HepG2 (cell line): ENCODE data around the gene MLNR. TPM values are rescaled to one million over a fixed set of nuclear protein-coding genes. Genes with fewer than 3 reads are reported as not detected.

Experiments
- ATAC-seq: fragments of 200-7000 bp; cut with Tn5 transposase; 3 replicates; pipeline ENCODE4 v1.9.1; 2020; ENCODE audit warnings: mild to moderate bottlenecking, moderate library complexity
- BruUV-seq: library from RNA; stranded (reverse); fragments of 400-500 nt; replicated peaks from 2 replicates; lab custom pipeline; 2021; lab: Mats Ljungman, UMichigan
- CTCF ChIA-PET: fragments of 300-600 bp; formaldehyde crosslinking; extraction: SDS; loops from one replicate; lab custom pipeline; 2021; ENCODE audit warnings: low total read pairs, inconsistent platforms, low intra/inter-chr PET ratio; lab: Yijun Ruan, JAX
- POLR2A ChIA-PET: fragments of 350-600 bp; sonication (Branson Sonifier 250); formaldehyde crosslinking; loops from one replicate; lab custom pipeline; 2020; ENCODE audit warnings: antibody characterized with exemption, inconsistent platforms; lab: Yijun Ruan, JAX
- DNase-seq: peaks from one replicate; pipeline ENCODE4 v3.0.0-alpha.2; 2015; ENCODE audit warnings: low spot score
- FAIRE-seq: peaks from 3 replicates; lab custom pipeline; 2011; peaks lifted over from hg19 to GRCh38; lab: Jason Lieb, UNC
- H2AFZ ChIP-seq: one replicate; pipeline ENCODE4 v1.6.1; 2011; ENCODE audit warnings: low read length, inconsistent platforms
- H3K27ac ChIP-seq: fragments of 300-600 bp; 3 replicates; pipeline ENCODE4 v1.8.0; 2011; ENCODE audit warnings: mixed run types, mild to moderate bottlenecking, mixed read lengths, low read length, inconsistent platforms; ENCODE audit not compliant: insufficient read depth; ENCODE audit errors: extremely low read length
- H3K27me3 ChIP-seq, 2 experiments: fragments of 200-600 bp in 1 of 2; 2 replicates in 1 of 2; 3 replicates in 1 of 2; pipeline versions ENCODE4 v1.6.0 to v1.8.0; 2011; ENCODE audit warnings: low read length in 2 of 2, mild to moderate bottlenecking in 2 of 2, moderate library complexity in 2 of 2, inconsistent platforms in 1 of 2; ENCODE audit not compliant: insufficient read depth in 2 of 2, control insufficient read depth in 1 of 2
- H3K36me3 ChIP-seq, 2 experiments: fragments of 200-600 bp in 1 of 2; replicated peaks in 1 of 2; 2 replicates in 1 of 2; 3 replicates in 1 of 2; pipeline versions ENCODE4 v1.5.1 to v1.8.0; 2011; ENCODE audit warnings: low read length in 2 of 2, inconsistent platforms in 1 of 2; ENCODE audit not compliant: insufficient read depth in 2 of 2, control insufficient read depth in 1 of 2
- H3K4me1 ChIP-seq: 2 replicates; pipeline ENCODE4 v1.5.1; 2012; ENCODE audit warnings: low read length, inconsistent platforms; ENCODE audit not compliant: insufficient read depth
- H3K4me2 ChIP-seq: 2 replicates; pipeline ENCODE4 v1.6.0; 2011; ENCODE audit warnings: low read depth, low read length, inconsistent platforms
- H3K4me3 ChIP-seq, 3 experiments: fragments of 200-600 bp in 1 of 3; sonication (generic), shearing (Covaris generic) in 1 of 3; replicated peaks in 1 of 3; 2 replicates each; pipeline ENCODE4 v1.5.1; 2011 to 2016; ENCODE audit warnings: low read length in 3 of 3, inconsistent platforms in 2 of 3, low read depth in 2 of 3, mild to moderate bottlenecking in 2 of 3, control low read depth in 1 of 3, mixed read lengths in 1 of 3; ENCODE audit not compliant: insufficient read depth in 1 of 3
- H3K79me2 ChIP-seq: one replicate; pipeline ENCODE4 v1.6.1; 2011; ENCODE audit warnings: low read length, inconsistent platforms; ENCODE audit not compliant: insufficient read depth
- H3K9ac ChIP-seq: 2 replicates; pipeline ENCODE4 v1.6.0; 2011; ENCODE audit warnings: mild to moderate bottlenecking, low read depth, low read length, inconsistent platforms; ENCODE audit not compliant: insufficient read depth
- H3K9me3 ChIP-seq: 2 replicates; pipeline ENCODE4 v1.5.1; 2012; ENCODE audit warnings: mild to moderate bottlenecking, low read length
- H4K20me1 ChIP-seq: 2 replicates; pipeline ENCODE4 v1.6.0; 2011; ENCODE audit warnings: inconsistent platforms, mild to moderate bottlenecking, low read length, moderate library complexity; ENCODE audit not compliant: insufficient read depth
- CHD2 ChIP-seq: IDR thresholded peaks from 2 replicates; pipeline ENCODE4 v1.6.1; 2011; ENCODE audit warnings: low read depth, low read length, improper control_type of control experiment
- CREB1 ChIP-seq, 2 experiments: fragments of 450-650 bp in 1 of 2; IDR thresholded peaks; 2 replicates each; pipeline ENCODE4 v1.6.1; 2016 to 2017; ENCODE audit warnings: control low read depth in 1 of 2, mild to moderate bottlenecking in 1 of 2, missing compliant biosample characterization in 1 of 2, missing genetic modification characterization in 1 of 2
- FOXP4 ChIP-seq: sonication (generic); formaldehyde crosslinking; IDR thresholded peaks from 2 replicates; pipeline ENCODE4 v1.4.0; 2020; ENCODE audit warnings: missing genetic modification reagents
- NR0B2 ChIP-seq: sonication (generic); formaldehyde crosslinking; IDR thresholded peaks from 2 replicates; pipeline ENCODE4 v1.4.0; 2020; ENCODE audit warnings: mild to moderate bottlenecking, missing genetic modification reagents
- PATZ1 ChIP-seq: sonication (generic); formaldehyde crosslinking; IDR thresholded peaks from 2 replicates; pipeline ENCODE4 v1.4.0; 2020; ENCODE audit warnings: missing genetic modification reagents
- PREB ChIP-seq: sonication (generic); formaldehyde crosslinking; IDR thresholded peaks from 2 replicates; pipeline ENCODE4 v1.4.0; 2020; ENCODE audit warnings: missing genetic modification reagents
- RXRB ChIP-seq: IDR thresholded peaks from 2 replicates; pipeline ENCODE4 v1.6.1; 2016; ENCODE audit warnings: borderline replicate concordance, missing genetic modification reagents, missing compliant biosample characterization
- SOX13 ChIP-seq, 3 experiments: fragments of 450-650 bp in 1 of 3; sonication (generic) in 1 of 3; formaldehyde crosslinking in 1 of 3; IDR thresholded peaks in 2 of 3; conservative IDR thresholded peaks in 1 of 3; 2 replicates each; pipeline versions ENCODE4 v1.5.0 to v1.6.1; 2016 to 2020; ENCODE audit warnings: antibody characterized with exemption in 1 of 3, mild to moderate bottlenecking in 1 of 3, missing compliant biosample characterization in 1 of 3, missing genetic modification reagents in 1 of 3, moderate library complexity in 1 of 3
- ZNF281 ChIP-seq: sonication (generic); formaldehyde crosslinking; IDR thresholded peaks from 2 replicates; pipeline ENCODE4 v1.4.0; 2020; ENCODE audit warnings: missing genetic modification reagents, borderline replicate concordance
- WGBS: methylation state at CpG from one replicate; pipeline ENCODE4 v1.1.6; 2017; ENCODE audit warnings: low lambda C conversion rate; 5-methylcytosine and 5-hydroxymethylcytosine counted together
- in situ Hi-C: cut with HindIII; loops from 2 replicates; pipeline ENCODE4 v1.10.0; 2017; ENCODE audit warnings: low pct_unique_long_range_greater_than_20kb; ENCODE audit not compliant: extremely low pct_ligation_motif_present
- intact Hi-C: fragments of 100-400 bp; cut with micrococcal nuclease; formaldehyde crosslinking; loops from one replicate; pipeline ENCODE4 v1.10.0; 2022; ENCODE audit not compliant: unreplicated experiment
- polyA plus RNA-seq, 8 experiments: library from polyadenylated mRNA; depleted of rRNA in 3 of 8; stranded (reverse) in 7 of 8; unstranded in 1 of 8; fragments of >200 nt; fragmentation: Illumina TruSeq in 4 of 8; extraction: Trizol in 4 of 8; gene quantifications; 2 replicates each; pipeline versions ENCODE4 v1.2.1 to v1.2.3, GENCODE V29; 2011 to 2016; ENCODE audit warnings: low read depth in 4 of 8, missing spikeins in 1 of 8, mixed read lengths in 1 of 8; ENCODE audit not compliant: insufficient read depth in 1 of 8
- total RNA-seq, 5 experiments: library from RNA; depleted of rRNA; stranded (reverse); fragments of >200 nt; fragmentation: Illumina TruSeq; extraction: Trizol; gene quantifications; 2 replicates each; pipeline ENCODE4 v1.2.3, GENCODE V29; 2016; ENCODE audit warnings: low read depth in 1 of 5

The MLNR gene
- total and polyA plus RNA-seq, 2 of the 13 experiments (the other 11 are each of a cell fraction or from before 2014, with no cell fraction given) = 0.46 TPM; not detected in 1

GRCh38 chr13:49213997-49214916 lies 5.9 kb upstream of the MLNR start (continued):
- TF ChIP-seq CREB1 (IDR thresholded peaks at IDR 0.05) (no peak), CREB1 (CRISPR knock-in tag; IDR thresholded peaks at IDR 0.05) (0 out of 2 replicates have a peak, but pooled peaks have one; percentile 25), ZNF281 (CRISPR knock-in tag) (0 out of 2 replicates have a peak, but pooled peaks have one; percentile 6)
- TF ChIP-seq, all 625 proteins: peak for 6

GRCh38 chr13:49214917-49215376 lies 5.2 kb upstream of the MLNR start:
- peak; percentile 82 for FAIRE-seq
- Histone ChIP-seq H4K20me1 (no peaks in the 10 kb centered on the region), H3K4me3 (peak overlapping the region; percentile 23 to 34 (median 24); a peak in 3 of 6 replicates), H3K79me2 (no peaks in the 10 kb centered on the region), H3K27me3 (no peaks in the 10 kb centered on the region), H3K9ac (peak overlapping the region; percentile 33; the same call in 1 of the 2 replicates), H3K9me3 (no peaks in the 10 kb centered on the region), H3K27ac (peak overlapping the region; percentile 62), H3K36me3 (no peaks in the 10 kb centered on the region), H3K4me1 (peaks cover 32% of the 10 kb centered on the region), H2AFZ (peak overlapping the region; percentile 8), H3K4me2 (peak overlapping the region; percentile 81)
- no TSS peak for BruUV-seq
- ATAC-seq = peak; percentile 80
- in situ Hi-C loops (no loop called here), intact Hi-C loops (no loop called here)
- POLR2A ChIA-PET = interaction anchor here (0.7 to 2.2 kb wide), 11 partner anchors 10 to 578 kb away, joined by 3 to 22 read pairs (median 3); partner anchors contain the start of gene CDADC1
- peak; percentile 78 for DNase-seq
- 4% methylated on average over 5 of the region's 6 CpGs for WGBS
- CTCF ChIA-PET = no interaction called here
- TF ChIP-seq SOX13 (IDR thresholded peaks at IDR 0.05) (0 out of 2 replicates have a peak, but pooled peaks have one; percentile 17), SOX13 (CRISPR knock-in tag; conservative IDR thresholded peaks at IDR 0.05 in 1 of 2, IDR thresholded peaks at IDR 0.05 in 1 of 2) (peak in 1 of 2 experiments; percentile 75; a peak in 2 of 4 replicates), NR0B2 (CRISPR knock-in tag) (peak; percentile 68; the same call in 1 of the 2 replicates), PREB (CRISPR knock-in tag) (no peak), RXRB (CRISPR knock-in tag) (peak; percentile 41; the same call in 1 of the 2 replicates), PATZ1 (CRISPR knock-in tag) (0 out of 2 replicates have a peak, but pooled peaks have one; percentile 34), FOXP4 (peak; percentile 48; the same call in 1 of the 2 replicates), CHD2 (no peak)
